Hippocampal formation (tissue), 2 donors: ENCODE results near the gene TAF1B.
A peak's percentile ranks its signal among the peaks of the same experiment; 100 is the strongest.

ENCODE experiments used
- DNase-seq, 2 donors: peaks; one replicate each; lab custom pipeline; 2025; lab: John Stamatoyannopoulos, UW

Gene TAF1B

DNA sequence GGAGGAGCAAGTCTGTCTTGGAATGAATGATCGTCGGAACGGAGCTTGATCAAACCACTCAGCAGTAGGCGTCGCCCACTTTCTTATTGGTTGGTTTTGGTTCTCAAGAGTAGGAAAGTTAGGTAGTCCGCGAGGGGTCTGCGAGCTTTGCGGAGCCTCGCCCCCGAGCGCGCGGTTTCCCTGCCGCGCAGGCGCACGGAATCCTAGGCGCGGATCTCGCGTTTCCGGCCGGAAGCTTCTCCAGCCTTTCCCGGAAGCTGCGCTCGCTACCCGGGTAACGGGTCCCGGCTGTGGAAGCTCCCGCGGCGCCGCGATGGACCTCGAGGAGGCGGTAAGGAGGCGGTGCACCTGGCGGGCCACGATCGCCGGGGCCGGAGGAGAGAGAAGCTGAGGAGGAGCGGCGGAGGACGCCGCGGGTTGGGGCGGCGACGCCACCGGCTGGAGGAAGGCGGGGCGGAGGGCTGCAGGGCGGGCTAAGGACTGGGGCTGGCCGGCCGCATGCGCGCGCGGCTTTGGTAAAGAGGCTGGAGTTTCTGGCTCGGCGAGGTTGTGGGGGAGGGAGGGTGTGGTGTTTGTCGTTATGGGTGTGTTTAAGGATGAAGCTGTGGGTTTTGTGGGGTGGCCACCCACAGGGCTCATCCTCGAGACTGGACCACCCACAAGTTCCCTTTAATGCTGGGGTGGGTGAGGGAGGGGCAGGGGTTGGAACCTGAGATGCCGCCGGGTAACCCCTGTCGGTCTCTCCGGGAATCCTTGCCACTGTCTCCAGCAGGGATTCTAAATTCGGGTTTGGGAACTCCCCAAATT, at the start of gene TAF1B:
Gene TAF1B, plus strand, starts transcription at position 246 of the 807 bp plus-strand sequence. Its CDS starts 68 bp downstream, at position 314.
- DNase-seq = peak; percentile 70 to 76

GRCh38 chr2:9793918-9794717, 49.2 kb upstream of the TAF1B start:
- DNase-seq = no peak

DNA sequence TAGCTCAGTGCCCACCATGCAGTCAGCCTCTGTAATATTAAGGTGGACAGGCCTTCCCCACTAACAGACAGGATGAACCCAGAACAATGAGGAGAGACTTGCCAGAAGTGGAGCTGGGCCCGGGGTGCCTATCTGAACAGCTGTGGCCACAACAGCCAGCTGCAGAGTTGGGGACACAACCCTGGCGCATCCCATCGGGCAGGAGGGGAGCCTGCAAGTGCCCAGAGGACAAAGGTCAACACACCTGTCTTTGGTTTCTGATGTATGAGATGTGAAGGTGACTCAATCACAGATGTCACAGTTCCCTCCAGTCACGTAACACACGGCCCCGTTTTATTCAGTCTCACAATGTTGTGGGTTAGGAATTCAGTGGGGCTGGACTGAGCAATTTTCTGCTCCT, 48.2 kb upstream of the TAF1B start:
- DNase-seq = no peak

DNA sequence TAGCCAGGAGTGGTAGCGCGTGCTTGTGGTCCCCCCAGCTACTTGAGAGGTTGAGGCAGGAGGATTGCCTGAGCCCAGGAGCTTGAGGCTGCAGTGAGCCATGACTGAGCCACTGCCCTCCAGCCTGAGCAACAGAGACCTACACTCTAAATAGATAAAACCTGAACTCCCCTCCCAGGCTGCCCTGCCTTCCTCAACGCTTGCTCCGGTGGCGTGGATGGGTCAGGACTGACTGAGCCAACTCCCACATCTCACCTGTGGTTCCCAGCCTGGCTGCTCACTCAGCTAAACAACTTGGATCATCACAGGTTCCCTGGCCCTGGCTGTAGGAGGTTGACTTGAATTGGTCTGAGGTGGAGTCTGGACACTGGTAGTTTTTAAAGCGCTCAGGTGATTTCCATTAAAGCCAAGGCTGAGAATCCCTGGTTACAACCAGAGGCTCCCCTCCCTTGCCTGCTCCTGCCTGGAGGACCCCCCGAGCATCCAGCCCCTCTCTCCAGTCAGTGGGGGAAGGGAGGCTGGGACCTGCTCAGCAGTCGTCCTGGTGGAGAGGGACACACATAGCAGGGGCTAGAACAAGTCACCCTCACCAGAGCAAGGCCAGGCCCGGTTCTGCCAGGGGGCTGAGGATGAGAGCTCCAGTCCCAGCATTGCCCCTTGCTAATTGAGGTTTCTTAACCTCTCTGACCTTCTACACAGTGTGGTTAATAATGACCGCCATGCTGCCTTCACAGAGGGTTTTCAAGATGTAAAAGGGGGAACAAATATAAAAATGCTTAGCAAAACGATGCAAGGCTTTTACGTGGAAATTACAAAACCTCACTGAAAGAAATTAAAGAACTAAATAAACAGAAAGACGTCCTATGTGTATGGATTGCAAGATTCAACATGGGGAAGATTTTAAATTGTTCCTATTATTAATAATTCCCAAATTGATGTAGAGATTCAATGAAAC, 46.9 kb upstream of the TAF1B start:
- no peak for DNase-seq

DNA sequence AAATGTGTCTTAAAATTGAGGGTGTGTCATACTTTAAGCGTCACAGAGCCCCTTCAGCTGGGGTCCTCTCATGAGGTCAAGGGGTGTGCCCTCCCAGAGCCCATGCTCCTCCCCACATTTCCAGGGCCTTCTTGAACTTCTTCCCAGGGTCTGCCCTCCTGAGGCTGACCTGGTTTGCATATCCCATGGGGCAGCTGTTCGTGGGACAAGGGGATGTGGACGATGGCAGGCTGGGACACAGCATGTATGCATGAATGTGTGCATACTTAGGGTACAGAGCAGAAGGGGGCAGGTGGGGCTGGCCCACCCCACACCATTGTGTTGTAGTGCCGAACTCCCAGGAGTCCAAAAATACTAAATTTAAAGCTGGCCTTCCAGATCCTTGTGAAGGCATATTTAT, 46.2 kb upstream of the TAF1B start:
- no peak for DNase-seq

DNA sequence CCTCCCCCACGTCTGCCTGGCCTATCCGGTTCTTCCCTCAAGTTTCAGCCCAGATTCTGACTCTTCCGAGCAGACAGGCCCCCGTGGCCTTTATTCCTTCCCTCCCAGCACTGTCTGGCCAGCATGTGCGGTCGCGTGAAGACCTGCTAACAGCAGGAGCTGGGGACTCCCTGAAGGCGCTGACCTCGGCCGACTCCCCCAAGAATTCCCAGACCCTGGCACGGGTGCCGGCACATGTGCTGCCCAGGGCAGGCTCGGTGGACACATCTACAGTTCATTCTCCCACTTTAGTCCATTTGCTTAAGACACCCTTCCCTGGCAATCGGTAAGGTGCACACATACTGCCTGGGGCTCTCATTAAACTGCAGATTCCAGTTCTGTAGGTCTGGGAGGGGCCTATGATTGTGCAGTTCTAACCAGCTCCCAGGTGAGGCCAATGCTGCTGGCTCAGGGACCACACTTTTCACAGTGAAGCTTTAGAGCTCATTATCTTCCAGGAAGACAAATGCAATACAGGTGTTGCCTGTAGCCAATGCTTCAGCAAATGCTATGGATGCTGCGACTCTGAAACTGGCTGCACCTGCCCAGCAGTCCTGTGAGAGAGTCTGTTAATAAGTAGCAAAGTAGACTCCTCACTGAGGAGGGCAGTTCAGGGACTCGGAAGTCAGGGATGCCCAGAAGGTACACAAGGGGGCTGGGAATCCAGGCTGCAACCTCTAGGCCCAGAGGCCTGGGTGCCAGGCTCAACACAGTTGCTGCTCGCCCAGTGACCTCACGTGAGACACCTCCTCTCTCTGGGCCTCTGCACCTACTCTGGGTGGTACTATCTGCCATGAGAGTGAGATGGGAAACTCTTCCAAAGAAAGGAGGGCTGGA, 45.4 kb upstream of the TAF1B start:
- DNase-seq = no peak

DNA sequence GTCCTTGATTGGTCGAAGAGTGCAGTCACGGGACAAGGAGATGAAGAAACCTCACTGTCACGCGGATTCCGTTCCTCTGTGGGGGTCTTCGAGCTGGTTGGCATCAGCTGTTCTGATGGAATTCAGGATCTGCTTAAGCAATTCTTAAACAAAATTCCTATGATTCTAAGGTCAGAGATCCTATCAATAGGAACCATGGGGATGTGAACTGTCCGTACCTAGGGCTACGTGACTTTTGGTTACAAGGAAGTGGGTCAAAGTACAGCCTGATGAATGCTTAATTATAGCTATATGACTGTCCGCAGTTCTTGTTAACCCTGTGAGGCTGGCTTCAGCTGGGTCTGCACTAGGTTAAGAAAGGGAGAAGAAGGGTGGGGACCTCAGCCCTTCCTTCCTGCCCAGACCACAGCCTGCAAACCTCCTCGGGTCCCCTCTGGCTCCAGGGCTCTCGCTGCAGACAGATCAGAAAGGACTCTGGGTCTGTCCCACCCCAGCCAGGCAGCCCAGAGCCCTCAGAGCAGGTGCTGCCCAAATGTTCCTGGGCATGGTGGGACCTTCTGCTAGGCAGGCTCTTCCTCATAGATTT, 44.2 kb upstream of the TAF1B start:
- no peak for DNase-seq

- DNase-seq = peak; percentile 25 to 70
Measured at GRCh38 chr2:9799729-9800632, 43.3 kb upstream of the TAF1B start.

DNA sequence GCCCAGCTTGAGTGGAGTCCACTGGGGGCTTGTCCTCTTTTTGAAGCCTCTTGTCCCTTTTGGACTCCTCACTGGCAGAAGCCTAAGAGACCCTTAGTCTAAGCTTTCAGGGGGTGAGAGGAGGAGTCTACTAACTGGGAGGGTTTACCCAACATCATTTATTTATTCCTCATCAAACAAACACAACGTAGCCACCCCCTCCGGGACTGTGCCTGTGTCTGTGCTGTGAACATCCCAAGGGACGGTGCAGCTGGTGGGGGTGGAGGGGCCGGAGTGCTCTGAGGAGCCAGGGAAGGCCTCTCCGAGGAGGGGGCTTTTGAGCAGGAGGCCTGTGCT, 42.7 kb upstream of the TAF1B start:
- no peak for DNase-seq

GRCh38 chr2:9800975-9801726, 42.1 kb upstream of the TAF1B start:
- DNase-seq = no peak

GRCh38 chr2:9802576-9802993, 40.7 kb upstream of the TAF1B start:
- no peak for DNase-seq

- DNase-seq = no peak
Measured at GRCh38 chr2:9803023-9803805, 40.1 kb upstream of the TAF1B start.

DNA sequence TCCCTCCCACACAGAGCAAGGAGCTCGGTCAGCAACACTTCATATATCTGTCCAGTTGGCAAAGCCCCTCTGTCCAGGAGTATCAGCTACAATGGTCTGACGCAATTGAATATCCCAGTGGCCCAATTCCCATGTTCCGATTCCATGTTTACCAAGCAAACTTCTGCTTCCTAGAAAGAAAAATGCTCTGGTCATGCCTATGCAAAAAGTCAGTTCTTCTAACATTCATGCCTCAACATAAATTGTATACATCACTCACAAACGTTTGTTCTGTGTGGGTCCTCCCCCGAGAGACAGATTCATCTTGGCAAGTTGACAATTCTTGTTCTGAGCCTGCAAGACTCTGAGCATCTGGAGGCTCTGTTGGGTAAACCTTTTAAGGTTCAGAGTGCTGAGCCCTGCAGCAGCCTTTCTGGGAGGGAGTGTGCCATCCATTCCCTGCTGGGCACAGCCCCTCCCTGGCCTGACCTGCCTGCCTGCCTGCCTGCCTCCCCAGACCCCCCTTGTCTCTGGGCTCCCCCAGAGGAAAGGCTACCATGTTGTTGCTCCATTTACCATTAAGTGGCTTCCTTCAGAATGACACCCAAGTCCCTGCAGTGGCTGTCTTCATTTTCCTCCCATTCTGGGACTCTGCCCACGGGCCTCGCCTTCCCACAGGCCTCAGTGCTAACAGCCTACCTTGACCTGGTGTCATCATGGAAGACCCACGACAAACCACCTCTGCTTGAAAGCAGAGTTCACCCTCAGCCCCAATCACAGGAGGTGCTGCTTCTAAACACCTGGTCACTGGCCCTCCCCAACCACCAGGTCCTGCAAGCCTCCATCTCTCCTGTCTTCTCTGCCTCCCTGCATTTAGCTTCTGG, 37.6 kb upstream of the TAF1B start:
- no peak for DNase-seq

- DNase-seq = no peak
Measured at GRCh38 chr2:9806298-9806610, 37.0 kb upstream of the TAF1B start.

- DNase-seq = no peak
Measured at GRCh38 chr2:9806656-9807055, 36.6 kb upstream of the TAF1B start.

- no peak for DNase-seq
Measured at GRCh38 chr2:9807056-9807455, 36.2 kb upstream of the TAF1B start.

- no peak for DNase-seq
Measured at GRCh38 chr2:9807555-9808305, 35.5 kb upstream of the TAF1B start.
